MM.1S (cell line): ENCODE data around the gene SLC2A4RG.

Source experiments
- DNase-seq: peaks from one replicate; pipeline ENCODE4 v3.0.0-alpha.2; 2015
- H2AFZ ChIP-seq: fragments of 300-600 bp; sonication (generic); 2 replicates; pipeline ENCODE4 v1.6.0; 2016; ENCODE audit warnings: antibody characterized with exemption, low read length
- H3F3A ChIP-seq: fragments of 300-600 bp; sonication (generic); 2 replicates; pipeline ENCODE4 v1.6.1; 2016; ENCODE audit warnings: mild to moderate bottlenecking, antibody characterized with exemption, low read length, moderate library complexity, mixed read lengths; ENCODE audit not compliant: insufficient read depth
- H3K27ac ChIP-seq: fragments of 300-600 bp; sonication (generic); 2 replicates; pipeline ENCODE4 v1.5.1; 2016; ENCODE audit warnings: mild to moderate bottlenecking, low read length
- H3K27me3 ChIP-seq: fragments of 300-600 bp; sonication (generic); replicated peaks from 2 replicates; pipeline ENCODE4 v1.6.0; 2016; ENCODE audit warnings: low read length; ENCODE audit not compliant: insufficient read depth
- H3K36me3 ChIP-seq: fragments of 300-600 bp; sonication (generic); replicated peaks from 2 replicates; pipeline ENCODE4 v1.6.1; 2016; ENCODE audit warnings: mild to moderate bottlenecking, low read length, mixed read lengths; ENCODE audit not compliant: insufficient read depth
- H3K4me1 ChIP-seq: fragments of 300-600 bp; sonication (generic); 2 replicates; pipeline ENCODE4 v1.6.1; 2016; ENCODE audit warnings: low read length, mixed read lengths
- H3K4me2 ChIP-seq: fragments of 300-600 bp; sonication (generic); 2 replicates; pipeline ENCODE4 v1.6.0; 2016; ENCODE audit warnings: low read depth, low read length
- H3K4me3 ChIP-seq: fragments of 300-600 bp; sonication (generic); 2 replicates; pipeline ENCODE4 v1.5.1; 2016; ENCODE audit warnings: low read length, mixed read lengths
- H3K79me2 ChIP-seq: fragments of 300-600 bp; sonication (generic); 2 replicates; pipeline ENCODE4 v1.6.1; 2016; ENCODE audit warnings: mixed run types, low read length, mixed read lengths
- H3K9ac ChIP-seq: fragments of 300-600 bp; sonication (generic); 2 replicates; pipeline ENCODE4 v1.6.1; 2016; ENCODE audit warnings: low read length, mixed read lengths
- H3K9me2 ChIP-seq: fragments of 300-600 bp; sonication (generic); replicated peaks from 2 replicates; pipeline ENCODE4 v1.6.1; 2016; ENCODE audit warnings: mild to moderate bottlenecking, low read length, mixed read lengths; ENCODE audit not compliant: insufficient read depth
- H3K9me3 ChIP-seq: fragments of 300-600 bp; sonication (generic); replicated peaks from 2 replicates; pipeline ENCODE4 v1.6.1; 2016; ENCODE audit warnings: mild to moderate bottlenecking, low read length, mixed read lengths; ENCODE audit not compliant: insufficient read depth
- H4K20me1 ChIP-seq: fragments of 300-600 bp; sonication (generic); 2 replicates; pipeline ENCODE4 v1.6.1; 2016; ENCODE audit warnings: mild to moderate bottlenecking, low read length, moderate library complexity, mixed read lengths; ENCODE audit not compliant: insufficient read depth
- CTCF ChIP-seq: fragments of 300-600 bp; sonication (generic); IDR thresholded peaks from 2 replicates; pipeline ENCODE4 v1.5.1; 2016; ENCODE audit warnings: antibody characterized with exemption, low read length, mixed read lengths
- EZH2 ChIP-seq: fragments of 300-600 bp; sonication (generic); optimal IDR thresholded peaks from 2 replicates; pipeline ENCODE3; 2017; ENCODE audit warnings: low read depth, mild to moderate bottlenecking, antibody characterized with exemption, low read length, mixed read lengths
- EZH2phosphoT487 ChIP-seq: fragments of 300-600 bp; sonication (generic); IDR thresholded peaks from 2 replicates; pipeline ENCODE4 v1.6.1; 2018; ENCODE audit warnings: antibody characterized with exemption, low read length

Gene SLC2A4RG

GRCh38 chr20:63700199-63701050 is 39.2 kb upstream of the SLC2A4RG start:
- no peak for TF ChIP-seq EZH2
- TF ChIP-seq CTCF: no peak
- TF ChIP-seq EZH2phosphoT487: no peak
- no peak overlapping the region for H3K4me2 ChIP-seq
- H3K4me1 ChIP-seq: no peaks in the 10 kb centered on the region
- no peak overlapping the region for H3K9ac ChIP-seq
- H3K27ac ChIP-seq: no peak overlapping the region
- no peaks in the 10 kb centered on the region for H3K9me3 ChIP-seq
- no peaks in the 10 kb centered on the region; the same call in 1 of the 2 replicates for H3F3A ChIP-seq
- no peak overlapping the region for H2AFZ ChIP-seq
- DNase-seq: no peak
- no peaks in the 10 kb centered on the region for H3K9me2 ChIP-seq
- H4K20me1 ChIP-seq: no peaks in the 10 kb centered on the region
- H3K36me3 ChIP-seq: no peaks in the 10 kb centered on the region; the same call in 1 of the 2 replicates
- H3K27me3 ChIP-seq: no peaks in the 10 kb centered on the region
- H3K4me3 ChIP-seq: no peak overlapping the region
- H3K79me2 ChIP-seq: peaks cover 15% of the 10 kb centered on the region

- Histone ChIP-seq H3K27ac (no peak overlapping the region), H3K36me3 (no peaks in the 10 kb centered on the region; the same call in 1 of the 2 replicates), H3K27me3 (no peaks in the 10 kb centered on the region), H3K9ac (no peak overlapping the region), H3F3A (no peaks in the 10 kb centered on the region; the same call in 1 of the 2 replicates), H4K20me1 (no peaks in the 10 kb centered on the region), H2AFZ (no peak overlapping the region), H3K9me3 (no peaks in the 10 kb centered on the region), H3K9me2 (no peaks in the 10 kb centered on the region), H3K4me3 (no peak overlapping the region), H3K79me2 (peaks cover 21% of the 10 kb centered on the region), H3K4me1 (no peaks in the 10 kb centered on the region), H3K4me2 (no peak overlapping the region)
- no peak for DNase-seq
- TF ChIP-seq CTCF (no peak), EZH2 (no peak), EZH2phosphoT487 (no peak)
Measured at GRCh38 chr20:63701051-63701328, 38.6 kb upstream of the SLC2A4RG start.

GRCh38 chr20:63701329-63702035 is 38.1 kb upstream of the SLC2A4RG start:
- Histone ChIP-seq H3K9ac (no peak overlapping the region), H3K36me3 (no peaks in the 10 kb centered on the region; the same call in 1 of the 2 replicates), H2AFZ (no peak overlapping the region), H3K79me2 (peaks cover 26% of the 10 kb centered on the region), H3K4me2 (no peak overlapping the region), H3K9me2 (no peaks in the 10 kb centered on the region), H3K27ac (no peak overlapping the region), H3K27me3 (no peaks in the 10 kb centered on the region), H3F3A (peaks cover under 1% of the 10 kb centered on the region; the same call in 1 of the 2 replicates), H4K20me1 (peaks cover 3% of the 10 kb centered on the region; the same call in 1 of the 2 replicates), H3K9me3 (no peaks in the 10 kb centered on the region), H3K4me1 (peaks cover 4% of the 10 kb centered on the region), H3K4me3 (no peak overlapping the region)
- TF ChIP-seq EZH2phosphoT487: no peak
- no peak for TF ChIP-seq CTCF
- TF ChIP-seq EZH2: no peak
- no peak for DNase-seq
